H1 (cell line): ENCODE data around the gene MPHOSPH9. TPM values are rescaled to one million over a fixed set of nuclear protein-coding genes. Genes with fewer than 3 reads are reported as not detected.

Source experiments
- ASH2L ChIP-seq: fragments of 200-600, 300-600 bp; sonication (generic); IDR thresholded peaks from one replicate; pipeline ENCODE4 v1.7.1; 2017; ENCODE audit warnings: low read length
- BACH1 ChIP-seq: IDR thresholded peaks from 2 replicates; pipeline ENCODE4 v1.6.1; 2012; ENCODE audit warnings: low read length, improper control_type of control experiment
- BRCA1 ChIP-seq: IDR thresholded peaks from 2 replicates; pipeline ENCODE4 v1.6.1; 2012; ENCODE audit warnings: low read depth, low read length, improper control_type of control experiment
- CBX5 ChIP-seq: fragments of 300-800, 300-1000 bp; sonication (generic); IDR thresholded peaks from 2 replicates; pipeline ENCODE4 v1.7.1; 2016; ENCODE audit warnings: antibody characterized with exemption, low read length, low read depth
- CHD1 ChIP-seq: IDR thresholded peaks from 2 replicates; pipeline ENCODE4 v1.6.1; 2012; ENCODE audit warnings: low read depth, low read length, improper control_type of control experiment
- MAX ChIP-seq: IDR thresholded peaks from 2 replicates; pipeline ENCODE4 v1.6.1; 2012; ENCODE audit warnings: inconsistent platforms
- NRF1 ChIP-seq: IDR thresholded peaks from 2 replicates; pipeline ENCODE4 v1.6.1; 2011; ENCODE audit warnings: mild to moderate bottlenecking, low read depth, low read length, improper control_type of control experiment
- POLR2A ChIP-seq, 2 experiments: IDR thresholded peaks; 1 replicate in 1 of 2; 2 replicates in 1 of 2; pipeline ENCODE4 v1.6.1; 2011; ENCODE audit warnings: low read depth in 2 of 2, low read length in 2 of 2, mild to moderate bottlenecking in 2 of 2; ENCODE audit errors: control extremely low read depth in 1 of 2
- SIN3A ChIP-seq, 2 experiments: IDR thresholded peaks in 1 of 2; conservative IDR thresholded peaks in 1 of 2; 2 replicates each; pipeline ENCODE4 v1.6.1; 2011 to 2012; ENCODE audit warnings: low read length in 2 of 2, improper control_type of control experiment in 1 of 2, low read depth in 1 of 2, mild to moderate bottlenecking in 1 of 2
- SUZ12 ChIP-seq: fragments of 200-600 bp; sonication (generic); IDR thresholded peaks from 2 replicates; pipeline ENCODE4 v1.6.1; 2012; ENCODE audit warnings: mild to moderate bottlenecking, inconsistent platforms, low read length, moderate library complexity, mixed read lengths
- TAF1 ChIP-seq: IDR thresholded peaks from 2 replicates; pipeline ENCODE4 v1.6.1; 2011; ENCODE audit warnings: mild to moderate bottlenecking, low read depth, low read length
- TAF7 ChIP-seq: optimal IDR thresholded peaks from 2 replicates; pipeline ENCODE3; 2011; ENCODE audit warnings: low read depth, mild to moderate bottlenecking, inconsistent platforms, low read length, moderate library complexity, borderline replicate concordance
- YY1 ChIP-seq: IDR thresholded peaks from 2 replicates; pipeline ENCODE4 v1.6.1; 2011; ENCODE audit warnings: low read depth, mild to moderate bottlenecking, low read length
- polyA plus RNA-seq, 7 experiments: library from polyadenylated mRNA; depleted of rRNA in 3 of 7; stranded (reverse) in 5 of 7; unstranded in 2 of 7; fragments of >200 nt in 5 of 7; fragments of 200-250 nt in 2 of 7; gene quantifications; 1 replicate in 5 of 7; 2 replicates in 1 of 7; 4 replicates in 1 of 7; pipeline versions ENCODE4 v1.2.1 to v1.2.3, GENCODE V29; 2011 to 2013; ENCODE audit warnings: missing spikeins in 2 of 7, mixed read lengths in 2 of 7
- total RNA-seq: library from RNA; stranded (reverse); fragmentation: NEBNext Ultra II Directional; extraction: Animal tissue kit (Norgen Biotek cat#: 25700); gene quantifications from 2 replicates; pipeline ENCODE4 v1.2.1, GENCODE V29; 2021

The MPHOSPH9 gene
- total and polyA plus RNA-seq, 2 of the 8 experiments (the other 6 are each of a cell fraction or from before 2014, with no cell fraction given) = 8.8 to 48.8 TPM

DNA sequence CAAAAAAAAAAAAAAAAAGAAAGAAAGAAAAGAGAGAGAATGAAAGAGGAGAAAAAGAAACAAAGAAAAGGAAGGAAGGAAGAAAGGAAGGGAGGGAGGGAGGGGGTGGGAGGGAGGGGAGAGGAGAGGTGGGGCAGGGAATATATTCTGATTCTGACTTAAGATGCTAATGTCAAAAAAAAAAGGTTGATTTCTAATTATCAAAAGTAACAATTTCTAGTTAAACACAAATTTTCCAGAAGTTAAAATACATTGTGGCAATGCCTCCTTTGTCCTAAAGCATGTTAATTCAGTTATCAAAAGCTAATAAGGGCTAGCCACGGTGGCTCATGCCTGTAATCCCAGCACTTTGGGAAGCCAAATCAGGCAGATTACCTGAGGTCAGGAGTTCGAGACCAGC is 7.5 kb downstream of the MPHOSPH9 start (continued):
- TF ChIP-seq MAX = no peak
- TF ChIP-seq BACH1 = no peak
- TF ChIP-seq TAF1 = no peak
- TF ChIP-seq YY1 = no peak
- TF ChIP-seq POLR2A (IDR thresholded peaks at IDR 0.05; ENCODE audit: control extremely low read depth in 1 of 2, low read depth in 2 of 2, low read length in 2 of 2) = no peak
- TF ChIP-seq CBX5 = no peak
- TF ChIP-seq NRF1 = no peak
- TF ChIP-seq TAF7 = no peak
- no peak for TF ChIP-seq ASH2L
- no peak for TF ChIP-seq SIN3A (conservative IDR thresholded peaks at IDR 0.05 in 1 of 2, IDR thresholded peaks at IDR 0.05 in 1 of 2; ENCODE audit: low read depth in 1 of 2, low read length in 2 of 2)
- no peak for TF ChIP-seq CHD1
- TF ChIP-seq SUZ12 = no peak
- TF ChIP-seq BRCA1 = no peak
- TF ChIP-seq, all 59 proteins: peak for 0
